Stimulated activated CD8-positive, alpha-beta memory T cell treated with anti-CD3 and anti-CD28 coated beads, Interleukin-15, amount 100 ng/mL, for 48 hours (primary cell): ENCODE measurements around the gene NDC1.
"Not testable (repeated sequence)": the region's sequence is repeated elsewhere in the genome, so short reads cannot be mapped to it uniquely, and the experiment has no call there.

Experiments
- DNase-seq, 2 donors: peaks; one replicate each; pipeline ENCODE4 v3.0.0-alpha.2; 2020; ENCODE audit warnings: low read depth in 2 of 2

NDC1 gene

GRCh38 chr1:53826367-53826766, 11.7 kb downstream of the NDC1 start:
- DNase-seq = no peak

- DNase-seq = no peak
These were observed 12.8 kb downstream of the NDC1 start for GRCh38 chr1:53825306-53825705.

- DNase-seq = no peak
These were observed 15.2 kb downstream of the NDC1 start for GRCh38 chr1:53822931-53823330.

- no peak for DNase-seq
These were observed 16.7 kb downstream of the NDC1 start for GRCh38 chr1:53821380-53821779.

GRCh38 chr1:53819387-53819786, 18.7 kb downstream of the NDC1 start:
- DNase-seq = no peak

GRCh38 chr1:53816584-53816983, 21.5 kb downstream of the NDC1 start:
- DNase-seq = not testable (repeated sequence)

- not testable (repeated sequence) for DNase-seq
These were observed 22.6 kb downstream of the NDC1 start for GRCh38 chr1:53815484-53815883.

GRCh38 chr1:53811414-53811851, 26.7 kb downstream of the NDC1 start:
- DNase-seq = peak in 1 of 2 donors; percentile 6

- DNase-seq = no peak
These were observed 27.6 kb downstream of the NDC1 start for GRCh38 chr1:53810497-53810896.

- no peak for DNase-seq
These were observed 28.1 kb downstream of the NDC1 start for GRCh38 chr1:53810007-53810406.

GRCh38 chr1:53807916-53808315, 30.2 kb downstream of the NDC1 start:
- DNase-seq = no peak

GRCh38 chr1:53804791-53805505, 33.1 kb downstream of the NDC1 start:
- DNase-seq = no peak

GRCh38 chr1:53804181-53804580, 33.9 kb downstream of the NDC1 start:
- DNase-seq = no peak

GRCh38 chr1:53800621-53801020, 37.5 kb downstream of the NDC1 start:
- DNase-seq = no peak

GRCh38 chr1:53799141-53799540, 39.0 kb downstream of the NDC1 start:
- DNase-seq = no peak

- DNase-seq = no peak
These were observed 45.3 kb downstream of the NDC1 start for GRCh38 chr1:53792806-53793205.

- no peak for DNase-seq
These were observed 50.4 kb downstream of the NDC1 start for GRCh38 chr1:53787655-53788054.

GRCh38 chr1:53783056-53783455, 55.0 kb downstream of the NDC1 start:
- peak in 1 of 2 donors; percentile 1 for DNase-seq

GRCh38 chr1:53781654-53782053, 56.4 kb downstream of the NDC1 start:
- DNase-seq = no peak

- no peak for DNase-seq
These were observed 60.8 kb downstream of the NDC1 start for GRCh38 chr1:53777272-53777671.

- DNase-seq = no peak
These were observed 66.4 kb downstream of the NDC1 start for GRCh38 chr1:53771648-53772047.

- DNase-seq = no peak
These were observed 68.3 kb downstream of the NDC1 start for GRCh38 chr1:53769780-53770179.

- no peak for DNase-seq
These were observed 68.9 kb downstream of the NDC1 start for GRCh38 chr1:53769184-53769583.

- DNase-seq = no peak
These were observed 71.2 kb downstream of the NDC1 start for GRCh38 chr1:53766831-53767405.
